Activated CD4-positive, alpha-beta T cell treated with anti-CD3 and anti-CD28 coated beads, Interleukin-2, amount 10 ng/mL, durations not matched to agents 7 days and 5 days (primary cell): Measurements from ENCODE around the gene RTN4RL2. TPM values are rescaled to one million over a fixed set of nuclear protein-coding genes. Genes with fewer than 3 reads are reported as not detected.

Source experiments
- CTCF ChIA-PET: fragments of 350-600 bp; sonication (Branson Sonifier 250); formaldehyde crosslinking; loops from one replicate; lab custom pipeline; 2021; ENCODE audit warnings: antibody characterized with exemption; lab: Charles Lee
- POLR2A ChIA-PET: fragments of 350-600 bp; sonication (Branson Sonifier 250); formaldehyde crosslinking; loops from one replicate; lab custom pipeline; 2021; ENCODE audit warnings: antibody characterized with exemption; lab: Charles Lee
- DNase-seq: peaks from one replicate; pipeline ENCODE4 v3.0.0-alpha.2; 2020
- H3K27ac Mint-ChIP-seq: one replicate; pipeline ENCODE4 v1.8.0; 2021; ENCODE audit warnings: mild to moderate bottlenecking, moderate library complexity, mixed read lengths
- H3K27me3 Mint-ChIP-seq: one replicate; pipeline ENCODE4 v1.8.0; 2021; ENCODE audit warnings: mixed read lengths
- H3K36me3 Mint-ChIP-seq: one replicate; pipeline ENCODE4 v1.8.0; 2021; ENCODE audit warnings: low read depth, mixed read lengths
- H3K4me1 Mint-ChIP-seq: one replicate; pipeline ENCODE4 v1.8.0; 2021; ENCODE audit warnings: mixed read lengths
- H3K4me3 Mint-ChIP-seq: one replicate; pipeline ENCODE4 v1.8.0; 2021; ENCODE audit warnings: mild to moderate bottlenecking, moderate library complexity, mixed read lengths
- H3K9me3 Mint-ChIP-seq: one replicate; pipeline ENCODE4 v1.8.0; 2021; ENCODE audit warnings: mixed read lengths
- total RNA-seq, 2 experiments: library from RNA; stranded (reverse); gene quantifications; one replicate each; pipeline ENCODE4 v1.2.3, GENCODE V29; 2021

The RTN4RL2 gene
- under 1 TPM in 1 of 2 experiments, not detected in 1; 0.35 TPM for total RNA-seq

DNA sequence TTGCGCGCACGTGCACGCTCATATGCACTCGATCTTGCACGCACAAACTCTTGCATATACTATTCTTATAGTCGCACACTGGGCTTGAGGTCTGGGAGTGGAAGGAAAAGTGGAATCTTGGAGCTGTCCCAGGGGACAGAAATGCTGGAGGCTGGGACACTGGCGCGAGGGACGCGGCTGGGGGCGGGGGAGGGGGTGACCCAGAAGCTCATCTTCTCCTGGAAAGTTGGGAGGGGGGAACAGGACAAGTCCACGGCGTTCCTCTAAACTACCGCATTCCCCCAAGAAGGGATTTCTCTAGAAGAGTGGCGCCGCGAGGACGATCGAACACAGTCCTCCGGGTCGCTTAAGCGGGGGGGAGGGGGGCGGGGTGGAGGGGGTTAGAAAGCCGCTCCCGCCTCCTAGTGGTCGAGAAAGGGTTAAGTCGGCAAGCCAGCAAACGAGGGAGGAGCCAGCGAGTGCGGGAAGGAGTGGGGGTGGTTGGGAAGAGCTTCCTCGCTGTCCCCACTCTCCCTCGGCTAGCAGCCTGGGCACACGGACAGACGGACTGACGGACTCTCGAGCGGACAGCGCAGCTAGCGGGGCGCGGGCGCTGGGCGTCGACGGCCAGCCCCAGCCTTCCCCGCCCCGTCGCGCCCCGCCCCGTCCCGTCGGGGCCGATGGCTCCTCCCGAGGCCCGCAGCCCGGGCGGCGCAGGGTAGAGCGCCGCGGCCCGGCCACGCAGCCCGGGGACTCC, at the start of gene RTN4RL2:
RTN4RL2 (plus strand) TSS at position 507 of the 736 bp plus-strand sequence. CDS start 338 bp downstream, outside the sequence.
- CTCF ChIA-PET = interaction anchor here (0.6 to 3.9 kb wide), 20 partner anchors 13 to 181 kb away, joined by 3 to 30 read pairs (median 3); partner anchors contain the start of genes SLC43A1 and SLC43A3
- POLR2A ChIA-PET = interaction anchor here (0.7 kb wide), 1 partner anchor 65 kb away, joined by 3 read pairs; no protein-coding TSS in a partner anchor
- Mint-ChIP-seq H3K9me3 (no peaks in the 10 kb centered on the region), H3K4me3 (peak within 1 kb of the TSS; percentile 73), H3K27ac (no peak within 1 kb of the TSS), H3K4me1 (peaks cover 33% of the 10 kb centered on the region), H3K36me3 (no peaks in the 10 kb centered on the region), H3K27me3 (peaks cover 50% of the 10 kb centered on the region)
- DNase-seq = peak; percentile 55

DNA sequence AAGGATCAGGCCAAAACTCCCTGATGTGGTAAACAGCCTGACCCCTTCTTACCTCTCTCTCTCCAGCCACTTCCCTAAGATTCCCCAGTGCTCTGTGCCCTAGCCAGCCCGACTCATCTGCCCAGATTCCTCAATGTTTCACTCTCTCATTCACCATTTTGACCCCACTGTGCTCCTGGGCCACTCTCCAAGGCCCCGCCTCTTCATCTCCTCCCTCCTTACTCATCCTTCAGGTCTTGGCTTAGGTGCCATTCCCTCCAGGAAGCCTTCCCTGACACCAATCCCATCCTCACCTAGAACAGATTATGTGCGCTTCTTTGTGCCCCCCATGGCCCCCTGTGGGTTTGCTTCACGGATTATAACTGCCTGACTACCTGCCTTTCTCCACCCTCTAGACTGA, 46.6 kb upstream of the RTN4RL2 start:
- no peak for DNase-seq
- H3K27me3 Mint-ChIP-seq = no peaks in the 10 kb centered on the region
- peaks cover 79% of the 10 kb centered on the region for H3K36me3 Mint-ChIP-seq
- peak overlapping the region; percentile 16 for H3K27ac Mint-ChIP-seq
- no peak overlapping the region for H3K4me3 Mint-ChIP-seq
- ChIA-PET CTCF (interaction anchor here (0.6 kb wide), 1 partner anchor 141 kb away, joined by 4 read pairs; no protein-coding TSS in a partner anchor), POLR2A (no interaction called here)
- no peaks in the 10 kb centered on the region for H3K9me3 Mint-ChIP-seq
- H3K4me1 Mint-ChIP-seq = peaks cover 22% of the 10 kb centered on the region

DNA sequence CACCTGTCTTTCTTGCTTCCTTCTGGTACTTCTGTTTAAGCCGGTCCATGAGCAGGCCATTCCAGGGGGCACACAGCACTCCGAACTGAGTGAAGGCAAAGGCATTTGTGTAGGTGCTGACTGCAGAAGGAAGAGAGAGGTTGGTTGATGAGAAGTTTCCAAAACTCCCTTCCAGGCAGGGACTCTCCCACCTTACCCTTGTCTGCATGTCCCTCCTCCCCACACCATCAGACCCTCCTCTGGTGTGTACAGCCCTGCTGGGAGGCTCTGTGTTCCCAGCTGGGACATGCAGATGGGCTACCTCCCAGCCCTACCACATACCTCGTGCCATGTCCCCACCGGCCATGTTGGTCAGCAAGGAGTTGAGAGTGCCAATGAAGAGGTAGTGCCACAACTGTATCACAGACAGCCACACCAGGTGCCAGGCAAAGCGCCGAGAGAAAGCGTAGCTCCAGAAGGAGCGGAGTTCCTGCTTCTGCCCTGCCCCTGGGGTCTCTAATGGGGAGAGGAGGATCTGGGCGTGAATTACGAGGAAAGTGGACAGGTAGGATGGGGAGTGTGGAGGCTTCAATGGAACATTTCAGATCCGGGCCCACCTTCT, 45.6 kb upstream of the RTN4RL2 start:
- Mint-ChIP-seq H3K27me3 (no peaks in the 10 kb centered on the region), H3K36me3 (peaks cover 78% of the 10 kb centered on the region), H3K4me1 (peaks cover 25% of the 10 kb centered on the region), H3K27ac (no peak overlapping the region), H3K9me3 (no peaks in the 10 kb centered on the region), H3K4me3 (no peak overlapping the region)
- CTCF ChIA-PET = interaction anchor here (0.6 kb wide), 1 partner anchor 140 kb away, joined by 4 read pairs; no protein-coding TSS in a partner anchor
- no peak for DNase-seq
- POLR2A ChIA-PET = no interaction called here

DNA sequence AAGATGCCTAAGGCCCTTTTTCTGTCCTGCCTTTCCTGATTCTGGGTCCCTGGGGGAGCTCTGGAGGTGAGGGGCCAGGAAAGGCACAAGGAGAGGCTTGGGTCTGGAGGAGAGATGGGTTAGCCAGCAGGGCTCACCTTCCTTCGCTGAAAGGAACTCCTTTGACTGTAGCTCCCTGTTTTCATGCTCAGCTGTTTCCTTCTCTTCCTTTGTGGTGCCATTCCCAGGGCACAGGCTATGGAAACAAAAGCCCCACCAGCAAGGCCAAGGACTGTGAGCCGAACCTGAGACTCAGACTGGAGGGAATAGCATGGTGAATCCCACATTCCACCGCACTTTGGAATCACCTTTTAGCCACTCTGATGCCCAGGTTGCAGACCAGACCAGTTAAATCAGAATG, 43.9 kb upstream of the RTN4RL2 start:
- Mint-ChIP-seq H3K27me3 (no peaks in the 10 kb centered on the region), H3K4me3 (no peak overlapping the region), H3K36me3 (peaks cover 82% of the 10 kb centered on the region), H3K27ac (no peak overlapping the region), H3K9me3 (no peaks in the 10 kb centered on the region), H3K4me1 (peaks cover 35% of the 10 kb centered on the region)
- CTCF ChIA-PET = interaction anchor here (1.0 to 1.2 kb wide), 2 partner anchors 8 to 98 kb away, joined by 3 read pairs; no protein-coding TSS in a partner anchor
- POLR2A ChIA-PET = no interaction called here
- DNase-seq = no peak

DNA sequence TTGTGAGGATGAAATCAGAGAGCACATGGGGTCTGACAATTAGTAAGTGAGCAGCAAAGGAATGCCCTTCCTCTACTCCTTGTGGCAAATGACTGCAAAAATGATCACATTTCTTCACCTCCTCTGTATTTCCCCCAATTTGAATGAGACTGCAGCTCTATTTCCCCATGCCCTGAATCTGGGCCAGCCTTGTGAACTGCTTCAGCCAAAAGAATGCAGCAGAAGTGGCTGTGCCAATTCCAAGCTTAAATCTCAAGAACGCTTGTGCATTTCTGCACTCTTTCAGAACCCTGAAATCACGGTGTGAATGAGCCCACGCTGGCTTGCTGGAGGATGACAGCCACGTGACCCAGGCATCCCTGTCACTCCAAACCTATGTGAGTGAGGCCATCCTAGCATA, 43.3 kb upstream of the RTN4RL2 start:
- H3K27me3 Mint-ChIP-seq = no peaks in the 10 kb centered on the region
- DNase-seq = no peak
- H3K4me3 Mint-ChIP-seq = no peak overlapping the region
- no peaks in the 10 kb centered on the region for H3K9me3 Mint-ChIP-seq
- H3K4me1 Mint-ChIP-seq = peaks cover 41% of the 10 kb centered on the region
- H3K36me3 Mint-ChIP-seq = peaks cover 84% of the 10 kb centered on the region
- no peak overlapping the region for H3K27ac Mint-ChIP-seq
- CTCF ChIA-PET = interaction anchor here (1.0 to 1.6 kb wide), 3 partner anchors 9 to 97 kb away, joined by 3 to 5 read pairs (median 3); partner anchors contain the start of gene SLC43A3
- POLR2A ChIA-PET = no interaction called here

DNA sequence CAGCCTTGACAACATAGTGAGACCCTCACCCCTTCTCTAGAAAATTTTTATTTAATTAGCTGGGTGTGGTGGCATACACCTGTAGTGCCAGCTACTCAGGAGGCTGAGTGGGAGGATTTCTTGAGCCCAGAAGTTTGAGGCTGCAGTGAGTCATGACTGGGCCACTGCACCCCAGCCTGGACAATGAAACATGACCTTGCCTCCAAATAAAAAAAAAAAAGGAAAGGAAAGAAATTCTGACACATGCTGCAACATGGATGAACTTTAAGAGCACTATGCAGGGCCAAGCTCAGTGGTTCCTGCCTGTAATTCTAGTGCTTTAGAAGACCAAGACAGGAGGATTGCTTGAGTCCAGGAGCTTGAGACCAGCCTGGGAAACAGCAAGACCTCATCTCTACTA, 42.2 kb upstream of the RTN4RL2 start:
- ChIA-PET POLR2A (no interaction called here), CTCF (interaction anchor here (0.7 to 1.6 kb wide), 4 partner anchors 9 to 127 kb away, joined by 3 to 5 read pairs (median 3); partner anchors contain the start of gene SLC43A3)
- DNase-seq = no peak
- no peaks in the 10 kb centered on the region for H3K27me3 Mint-ChIP-seq
- peaks cover 48% of the 10 kb centered on the region for H3K4me1 Mint-ChIP-seq
- peaks cover 88% of the 10 kb centered on the region for H3K36me3 Mint-ChIP-seq
- H3K9me3 Mint-ChIP-seq = no peaks in the 10 kb centered on the region
- no peak overlapping the region for H3K27ac Mint-ChIP-seq
- no peak overlapping the region for H3K4me3 Mint-ChIP-seq

DNA sequence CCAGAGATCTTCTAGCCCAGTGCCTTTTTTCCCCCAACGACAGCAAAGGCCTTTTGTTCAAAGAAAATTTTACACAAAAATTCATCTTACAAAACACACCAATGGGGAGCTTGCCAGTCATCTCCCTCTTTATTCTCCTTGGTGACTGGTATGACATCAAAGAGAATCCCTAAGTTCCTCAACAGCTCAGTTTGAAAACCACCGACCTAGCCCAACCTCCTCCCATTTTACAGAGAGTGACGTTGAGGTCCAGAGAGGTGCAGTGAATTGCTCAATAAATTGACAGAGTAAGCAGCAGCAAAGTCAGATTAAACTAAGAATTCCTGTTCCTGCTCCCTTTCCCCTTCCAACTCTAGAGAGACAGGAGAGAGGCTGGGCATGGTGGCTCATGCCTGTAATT, 41.2 kb upstream of the RTN4RL2 start:
- H3K4me1 Mint-ChIP-seq = peaks cover 47% of the 10 kb centered on the region
- CTCF ChIA-PET = interaction anchor here (0.6 to 1.4 kb wide), 4 partner anchors 12 to 1142 kb away, joined by 3 read pairs; no protein-coding TSS in a partner anchor
- H3K36me3 Mint-ChIP-seq = peaks cover 83% of the 10 kb centered on the region
- peak overlapping the region; percentile 41 for H3K27ac Mint-ChIP-seq
- no peak overlapping the region for H3K4me3 Mint-ChIP-seq
- H3K9me3 Mint-ChIP-seq = no peaks in the 10 kb centered on the region
- no peak for DNase-seq
- POLR2A ChIA-PET = no interaction called here
- H3K27me3 Mint-ChIP-seq = no peaks in the 10 kb centered on the region

DNA sequence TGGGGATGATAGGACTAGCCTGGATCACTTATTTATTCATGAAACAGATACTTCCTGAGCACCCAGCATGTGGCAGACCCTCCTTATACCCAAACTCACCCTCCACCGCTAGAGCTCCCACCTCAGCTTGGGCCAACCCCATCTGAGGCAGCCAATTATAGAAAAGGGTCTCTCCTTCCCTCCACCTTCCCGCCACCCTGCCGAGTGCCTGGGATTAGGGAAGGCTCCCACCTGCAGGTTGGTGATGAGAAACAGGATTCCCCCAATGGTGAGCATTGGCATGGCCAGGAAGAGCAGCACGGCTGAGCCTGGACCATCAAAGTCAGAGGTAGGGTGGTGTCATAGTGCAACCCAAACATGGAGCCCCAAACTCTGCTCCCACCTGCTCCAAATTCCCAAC, 39.3 kb upstream of the RTN4RL2 start:
- H3K27ac Mint-ChIP-seq = peak overlapping the region; percentile 41
- no peaks in the 10 kb centered on the region for H3K9me3 Mint-ChIP-seq
- ChIA-PET POLR2A (no interaction called here), CTCF (interaction anchor here (1.3 to 2.2 kb wide), 2 partner anchors 16 to 72 kb away, joined by 3 to 7 read pairs; no protein-coding TSS in a partner anchor)
- peaks cover 60% of the 10 kb centered on the region for H3K4me1 Mint-ChIP-seq
- H3K27me3 Mint-ChIP-seq = no peaks in the 10 kb centered on the region
- H3K4me3 Mint-ChIP-seq = no peak overlapping the region
- no peak for DNase-seq
- peaks cover 77% of the 10 kb centered on the region for H3K36me3 Mint-ChIP-seq

DNA sequence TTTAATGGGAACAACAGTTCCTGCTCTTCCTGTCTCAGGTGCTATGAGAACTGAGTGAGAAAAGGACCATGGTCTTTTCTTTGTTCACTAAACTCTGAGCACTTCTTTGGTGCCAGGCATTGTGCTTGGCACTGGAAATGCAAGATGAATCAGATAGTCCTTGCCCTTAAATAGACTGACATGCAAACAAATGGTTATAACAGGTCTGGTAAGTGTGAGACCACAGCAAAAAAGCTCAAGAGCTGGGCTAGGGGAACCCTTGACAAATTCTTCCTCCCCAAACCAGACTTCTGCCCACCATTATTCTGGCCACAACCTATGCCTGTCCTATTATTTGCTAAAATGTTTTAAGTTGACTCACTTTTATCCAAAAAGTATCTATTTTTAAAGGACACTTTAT, 38.5 kb upstream of the RTN4RL2 start:
- peaks cover 66% of the 10 kb centered on the region for H3K4me1 Mint-ChIP-seq
- H3K36me3 Mint-ChIP-seq = peaks cover 75% of the 10 kb centered on the region
- no peaks in the 10 kb centered on the region for H3K27me3 Mint-ChIP-seq
- H3K27ac Mint-ChIP-seq = no peak overlapping the region
- H3K9me3 Mint-ChIP-seq = no peaks in the 10 kb centered on the region
- ChIA-PET CTCF (interaction anchor here (1.3 to 2.2 kb wide), 3 partner anchors 17 to 71 kb away, joined by 3 to 7 read pairs (median 3); no protein-coding TSS in a partner anchor), POLR2A (no interaction called here)
- no peak for DNase-seq
- no peak overlapping the region for H3K4me3 Mint-ChIP-seq

DNA sequence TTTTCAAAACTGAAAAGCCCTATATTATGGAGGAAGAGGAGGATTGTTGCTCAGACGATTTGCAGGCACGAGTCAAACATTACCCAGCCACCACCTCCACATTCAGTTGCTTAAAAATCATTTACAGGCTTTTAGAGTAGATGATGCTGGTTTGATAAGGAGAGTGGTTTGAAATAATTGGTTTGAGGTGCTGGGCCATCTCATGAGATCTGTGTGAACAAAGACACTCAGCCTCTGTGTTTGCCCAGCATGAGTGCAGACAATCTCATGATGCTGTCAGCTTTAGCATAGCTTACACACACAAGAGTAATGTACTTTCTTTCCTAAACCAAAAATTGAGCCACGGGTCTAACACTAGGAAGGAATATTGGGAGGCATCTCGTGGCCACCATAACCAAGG, 37.7 kb upstream of the RTN4RL2 start:
- peaks cover 67% of the 10 kb centered on the region for H3K36me3 Mint-ChIP-seq
- peak overlapping the region; percentile 70 for H3K27ac Mint-ChIP-seq
- H3K4me3 Mint-ChIP-seq = no peak overlapping the region
- H3K4me1 Mint-ChIP-seq = peaks cover 73% of the 10 kb centered on the region
- CTCF ChIA-PET = interaction anchor here (1.3 kb wide), 1 partner anchor 35 kb away, joined by 3 read pairs; no protein-coding TSS in a partner anchor
- POLR2A ChIA-PET = no interaction called here
- no peaks in the 10 kb centered on the region for H3K27me3 Mint-ChIP-seq
- no peaks in the 10 kb centered on the region for H3K9me3 Mint-ChIP-seq
- no peak for DNase-seq

DNA sequence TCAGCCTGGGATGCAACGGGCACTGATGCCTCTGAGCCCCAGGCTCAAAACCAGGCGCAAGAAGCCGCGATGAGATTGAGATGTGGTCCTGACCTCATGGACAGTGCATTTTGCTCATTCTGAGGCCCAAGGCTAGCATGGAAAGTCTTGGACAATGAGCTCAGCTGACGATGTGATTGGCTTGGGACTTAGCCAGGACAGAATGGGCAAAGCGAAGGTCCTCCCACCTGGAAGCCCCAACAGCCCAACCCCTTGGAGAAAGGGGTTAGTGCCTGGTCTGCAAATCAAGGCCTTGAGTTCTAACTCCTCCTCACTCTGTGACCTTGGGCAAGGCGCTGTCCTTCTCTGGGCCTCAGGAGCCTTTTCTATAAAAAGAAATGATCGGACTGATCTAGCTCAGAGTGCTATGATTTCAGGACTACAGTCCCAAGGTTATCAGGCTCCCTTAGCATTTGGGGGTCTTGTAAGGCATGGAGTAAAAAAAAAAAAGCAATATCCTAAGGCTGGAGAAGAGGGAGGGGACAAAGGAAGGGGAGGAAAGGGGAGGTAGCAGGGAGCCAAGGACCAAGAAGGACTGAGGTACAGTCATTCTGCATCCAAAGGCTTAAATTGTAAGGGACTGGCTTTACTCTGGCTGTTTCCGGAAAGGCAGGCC, 36.1 kb upstream of the RTN4RL2 start:
- Mint-ChIP-seq H3K4me1 (peaks cover 73% of the 10 kb centered on the region), H3K4me3 (peak overlapping the region; percentile 83), H3K9me3 (no peaks in the 10 kb centered on the region), H3K27ac (peak overlapping the region; percentile 94), H3K27me3 (peaks cover 4% of the 10 kb centered on the region), H3K36me3 (peaks cover 56% of the 10 kb centered on the region)
- POLR2A ChIA-PET = no interaction called here
- no peak for DNase-seq
- CTCF ChIA-PET = interaction anchor here (0.6 to 3.0 kb wide), 6 partner anchors 11 to 1154 kb away, joined by 3 to 13 read pairs (median 3); partner anchors contain the start of gene TNKS1BP1
